Activated CD4-positive, alpha-beta T cell treated with anti-CD3 and anti-CD28 coated beads, Interleukin-2, Interleukin-6, amounts not matched to agents 100 ng/mL and 50 ng/mL, durations not matched to agents 16 hours and 8 hours (primary cell): ENCODE data around the gene PRMT1.

Experiments used
- DNase-seq: peaks from one replicate; pipeline ENCODE4 v3.0.0-alpha.2; 2020

Gene PRMT1

GRCh38 chr19:49651820-49652550 is 25.1 kb upstream of the PRMT1 start:
- DNase-seq, result no peak

GRCh38 chr19:49652551-49653465 is 24.3 kb upstream of the PRMT1 start:
- no peak for DNase-seq

- DNase-seq, result no peak
These were observed 23.6 kb upstream of the PRMT1 start for GRCh38 chr19:49653466-49653806.

GRCh38 chr19:49654581-49654980 is 22.5 kb upstream of the PRMT1 start:
- no peak for DNase-seq

GRCh38 chr19:49655570-49656455 is 21.3 kb upstream of the PRMT1 start:
- DNase-seq, result no peak

- no peak for DNase-seq
These were observed 20.5 kb upstream of the PRMT1 start for GRCh38 chr19:49656456-49657109.

GRCh38 chr19:49657493-49658138 is 19.5 kb upstream of the PRMT1 start:
- no peak for DNase-seq

GRCh38 chr19:49658139-49658517 is 18.9 kb upstream of the PRMT1 start:
- DNase-seq, result no peak

- DNase-seq, result no peak
These were observed 18.3 kb upstream of the PRMT1 start for GRCh38 chr19:49658566-49659442.

- DNase-seq, result no peak
These were observed 16.6 kb upstream of the PRMT1 start for GRCh38 chr19:49660338-49660961.

GRCh38 chr19:49662011-49662410 is 15.1 kb upstream of the PRMT1 start:
- no peak for DNase-seq

- no peak for DNase-seq
These were observed 13.8 kb upstream of the PRMT1 start for GRCh38 chr19:49663224-49663623.

GRCh38 chr19:49664171-49665035 is 12.7 kb upstream of the PRMT1 start:
- DNase-seq, result peak; percentile 94

GRCh38 chr19:49665036-49665350 is 12.1 kb upstream of the PRMT1 start:
- DNase-seq, result no peak

- DNase-seq, result peak; percentile 100
These were observed 11.5 kb upstream of the PRMT1 start, which contains the start of the genes BCL2L12 and IRF3 for GRCh38 chr19:49665351-49666119. Gene BCL2L12, plus strand, starts transcription at chr19:49665933. Its CDS starts 760 bp downstream, at chr19:49666693. Gene IRF3, minus strand, starts transcription at chr19:49665857. Its CDS starts 1,019 bp downstream, at chr19:49664838.

GRCh38 chr19:49666120-49666444 is 11.0 kb upstream of the PRMT1 start:
- DNase-seq, result no peak

- no peak for DNase-seq
These were observed 9.6 kb upstream of the PRMT1 start for GRCh38 chr19:49667473-49667872.

- no peak for DNase-seq
These were observed 7.6 kb upstream of the PRMT1 start for GRCh38 chr19:49669516-49669915.
